Measurements from ENCODE around the gene CCNL1.

DNA sequence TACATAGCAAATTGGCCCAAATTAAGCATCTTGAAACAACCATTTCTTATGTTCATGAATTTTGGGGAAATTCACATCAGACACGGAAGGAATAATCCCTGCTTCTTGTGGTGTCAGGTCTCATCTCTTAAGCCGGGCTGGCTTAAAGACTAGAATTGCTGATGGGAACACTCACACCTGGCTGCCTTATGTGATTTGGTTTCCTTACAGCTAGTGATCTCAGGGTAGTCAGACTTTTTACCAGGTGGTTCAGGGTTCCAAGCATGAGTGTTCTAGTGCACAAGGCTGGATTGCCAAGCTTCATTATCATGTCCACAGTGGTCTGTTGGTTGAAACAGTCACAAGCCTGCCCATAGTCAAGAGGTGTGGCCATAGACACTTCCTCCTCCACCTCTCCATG lies 20.3 kb upstream of the CCNL1 start:
- TF ChIP-seq GATA2 (IDR thresholded peaks at IDR 0.05; ENCODE audit: low read depth, low read length) (no peak), GATA3 (IDR thresholded peaks at IDR 0.05; ENCODE audit: low read depth, low read length) (no peak)

All from SH-SY5Y (cell line).